Measurements from ENCODE around the gene FCRLB. TPM values are rescaled to one million over a fixed set of nuclear protein-coding genes. Genes with fewer than 3 reads are reported as not detected.
A peak's percentile ranks its signal among the peaks of the same experiment; 100 is the strongest.

The FCRLB gene
- total RNA-seq, 1 donor from 2014 or later = 0.35 TPM

DNA sequence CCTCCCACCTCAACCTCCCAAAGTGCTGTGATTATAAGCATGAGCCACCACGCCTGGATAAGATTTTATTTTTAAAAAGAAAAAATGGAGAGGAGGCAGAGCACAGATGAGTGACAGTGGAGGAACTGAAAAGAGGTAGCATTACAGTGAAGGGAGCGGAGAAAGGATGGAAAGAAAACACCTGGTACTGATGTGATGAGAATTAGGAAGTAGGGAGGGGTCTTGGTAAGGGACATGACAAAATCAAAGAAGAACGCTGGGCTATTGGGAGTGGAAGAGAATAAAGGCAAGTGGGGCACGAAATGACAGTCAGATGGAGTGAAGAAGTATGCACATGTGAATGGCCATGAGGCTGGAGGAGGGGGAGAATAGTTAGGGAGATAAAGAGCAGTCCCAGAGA lies 12.0 kb upstream of the FCRLB start:
- H3K4me3 Mint-ChIP-seq (ENCODE audit: unreplicated experiment) = no peak overlapping the region
- DNase-seq (ENCODE audit: low spot score) = no peak
- no peaks in the 10 kb centered on the region for H3K4me1 Mint-ChIP-seq (ENCODE audit: low read depth)
- TF ChIP-seq, protein P1, sequence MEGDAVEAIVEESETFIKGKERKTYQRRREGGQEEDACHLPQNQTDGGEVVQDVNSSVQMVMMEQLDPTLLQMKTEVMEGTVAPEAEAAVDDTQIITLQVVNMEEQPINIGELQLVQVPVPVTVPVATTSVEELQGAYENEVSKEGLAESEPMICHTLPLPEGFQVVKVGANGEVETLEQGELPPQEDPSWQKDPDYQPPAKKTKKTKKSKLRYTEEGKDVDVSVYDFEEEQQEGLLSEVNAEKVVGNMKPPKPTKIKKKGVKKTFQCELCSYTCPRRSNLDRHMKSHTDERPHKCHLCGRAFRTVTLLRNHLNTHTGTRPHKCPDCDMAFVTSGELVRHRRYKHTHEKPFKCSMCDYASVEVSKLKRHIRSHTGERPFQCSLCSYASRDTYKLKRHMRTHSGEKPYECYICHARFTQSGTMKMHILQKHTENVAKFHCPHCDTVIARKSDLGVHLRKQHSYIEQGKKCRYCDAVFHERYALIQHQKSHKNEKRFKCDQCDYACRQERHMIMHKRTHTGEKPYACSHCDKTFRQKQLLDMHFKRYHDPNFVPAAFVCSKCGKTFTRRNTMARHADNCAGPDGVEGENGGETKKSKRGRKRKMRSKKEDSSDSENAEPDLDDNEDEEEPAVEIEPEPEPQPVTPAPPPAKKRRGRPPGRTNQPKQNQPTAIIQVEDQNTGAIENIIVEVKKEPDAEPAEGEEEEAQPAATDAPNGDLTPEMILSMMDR (IDR thresholded peaks at IDR 0.05) = no peak
- H3K27me3 Mint-ChIP-seq (ENCODE audit: low read depth) = peaks cover 4% of the 10 kb centered on the region
- no peaks in the 10 kb centered on the region for H3K36me3 Mint-ChIP-seq (ENCODE audit: low read depth)
- H3K27ac Mint-ChIP-seq (ENCODE audit: unreplicated experiment) = no peak overlapping the region
- H3K9me3 Mint-ChIP-seq (ENCODE audit: low read depth) = no peaks in the 10 kb centered on the region

DNA sequence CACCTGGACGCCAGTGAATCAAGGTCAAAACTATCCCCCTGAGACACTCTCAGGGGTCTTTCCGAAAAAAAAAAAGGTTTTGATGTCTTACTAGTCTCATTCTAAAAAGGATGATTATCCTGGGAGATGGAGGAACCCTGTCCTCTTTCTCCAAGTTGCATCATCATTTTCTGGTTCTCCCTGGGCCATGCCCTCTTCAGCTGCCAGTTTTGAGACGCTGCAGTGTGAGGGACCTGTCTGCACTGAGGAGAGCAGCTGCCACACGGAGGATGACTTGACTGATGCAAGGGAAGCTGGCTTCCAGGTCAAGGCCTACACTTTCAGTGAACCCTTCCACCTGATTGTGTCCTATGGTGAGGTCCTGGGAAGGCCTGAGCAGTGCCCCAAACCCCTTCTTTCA lies 10.8 kb upstream of the FCRLB start:
- DNase-seq (ENCODE audit: low spot score) = no peak
- Mint-ChIP-seq H3K4me3 (ENCODE audit: unreplicated experiment) (no peak overlapping the region), H3K4me1 (ENCODE audit: low read depth) (no peaks in the 10 kb centered on the region), H3K27me3 (ENCODE audit: low read depth) (peaks cover 14% of the 10 kb centered on the region), H3K36me3 (ENCODE audit: low read depth) (no peaks in the 10 kb centered on the region), H3K9me3 (ENCODE audit: low read depth) (no peaks in the 10 kb centered on the region), H3K27ac (ENCODE audit: unreplicated experiment) (peak overlapping the region; percentile 15)
- TF ChIP-seq, protein P1 (IDR thresholded peaks at IDR 0.05) = no peak

DNA sequence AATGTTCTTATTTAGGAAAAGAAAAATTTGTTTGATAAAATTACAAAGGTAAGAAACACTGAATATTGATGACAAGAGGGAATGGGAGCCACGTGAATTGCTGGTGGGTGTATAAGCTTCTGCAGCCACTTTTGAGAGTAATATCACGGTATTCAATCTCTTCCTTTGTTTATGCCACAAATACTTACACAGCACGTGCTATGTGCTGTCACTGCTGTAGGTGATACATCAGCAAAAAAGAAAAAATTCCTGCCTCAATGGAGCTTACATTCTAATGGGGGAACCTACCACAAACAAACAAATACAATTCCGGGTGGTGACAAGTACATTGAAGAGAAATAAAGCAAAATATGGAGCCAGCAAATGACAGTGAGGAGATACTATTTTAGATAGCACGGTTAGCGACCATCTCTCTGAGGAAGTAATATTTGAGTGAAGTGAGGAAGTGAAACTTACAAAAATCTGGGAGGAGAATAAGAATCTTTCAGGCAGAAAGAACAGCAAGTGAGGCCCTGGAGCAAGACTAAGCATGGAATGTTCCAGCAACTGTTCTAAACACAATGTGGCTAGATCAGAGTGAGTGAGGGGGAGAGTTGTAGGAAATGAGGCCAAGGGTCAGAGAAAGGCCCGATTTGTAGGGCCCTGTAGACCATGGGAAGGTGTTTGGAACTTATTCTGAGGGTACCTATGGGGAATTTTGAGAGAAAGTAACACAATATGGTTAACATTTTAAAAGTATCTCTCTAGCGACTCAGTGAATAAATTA lies 2.6 kb upstream of the FCRLB start:
- Mint-ChIP-seq H3K4me3 (ENCODE audit: unreplicated experiment) (no peak overlapping the region), H3K27ac (ENCODE audit: unreplicated experiment) (no peak overlapping the region), H3K4me1 (ENCODE audit: low read depth) (peaks cover 5% of the 10 kb centered on the region), H3K9me3 (ENCODE audit: low read depth) (no peaks in the 10 kb centered on the region), H3K36me3 (ENCODE audit: low read depth) (no peaks in the 10 kb centered on the region), H3K27me3 (ENCODE audit: low read depth) (peaks cover 23% of the 10 kb centered on the region)
- DNase-seq (ENCODE audit: low spot score) = no peak
- TF ChIP-seq, protein P1 (IDR thresholded peaks at IDR 0.05) = no peak

DNA sequence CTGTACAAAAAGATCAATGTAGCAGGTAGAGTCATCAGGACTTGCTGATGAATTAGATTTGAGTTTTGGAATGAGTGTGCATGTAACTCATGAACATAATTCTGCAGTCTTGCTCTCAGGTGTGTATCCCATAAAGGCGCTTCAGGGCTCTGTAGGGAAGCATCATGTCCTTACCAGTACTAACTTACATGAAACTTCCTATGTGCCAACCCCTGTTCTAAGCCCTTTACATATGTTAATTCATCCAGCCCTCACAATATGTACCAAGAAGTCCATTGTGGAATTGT lies 2.1 kb upstream of the FCRLB start:
- TF ChIP-seq, protein P1 (IDR thresholded peaks at IDR 0.05) = no peak
- no peaks in the 10 kb centered on the region for H3K36me3 Mint-ChIP-seq (ENCODE audit: low read depth)
- H3K27me3 Mint-ChIP-seq (ENCODE audit: low read depth) = peaks cover 23% of the 10 kb centered on the region
- no peak for DNase-seq (ENCODE audit: low spot score)
- peaks cover 5% of the 10 kb centered on the region for H3K4me1 Mint-ChIP-seq (ENCODE audit: low read depth)
- H3K4me3 Mint-ChIP-seq (ENCODE audit: unreplicated experiment) = no peak overlapping the region
- H3K27ac Mint-ChIP-seq (ENCODE audit: unreplicated experiment) = no peak overlapping the region
- H3K9me3 Mint-ChIP-seq (ENCODE audit: low read depth) = no peaks in the 10 kb centered on the region

DNA sequence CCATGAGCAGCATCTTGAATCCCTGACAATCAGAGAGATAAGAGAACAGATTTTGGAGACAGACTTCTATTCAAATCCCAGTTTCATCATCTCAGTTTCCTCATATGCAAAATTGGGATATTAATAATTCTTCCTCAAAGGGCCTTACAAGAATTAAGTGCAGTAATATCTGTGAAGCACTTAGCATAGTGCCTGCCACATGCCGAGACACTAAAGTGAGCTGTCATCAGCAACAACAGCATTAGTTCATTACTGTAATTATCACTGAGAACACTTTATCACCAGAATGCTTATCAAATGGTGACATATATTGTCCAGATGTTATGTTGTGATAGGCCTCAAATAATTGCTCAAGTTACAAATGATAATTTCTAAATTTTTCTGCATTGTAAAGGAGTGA lies 922 bp upstream of the FCRLB start:
- Mint-ChIP-seq H3K27ac (ENCODE audit: unreplicated experiment) (no peak overlapping the region), H3K27me3 (ENCODE audit: low read depth) (peaks cover 14% of the 10 kb centered on the region), H3K4me3 (ENCODE audit: unreplicated experiment) (no peak overlapping the region), H3K4me1 (ENCODE audit: low read depth) (peaks cover 5% of the 10 kb centered on the region), H3K36me3 (ENCODE audit: low read depth) (no peaks in the 10 kb centered on the region), H3K9me3 (ENCODE audit: low read depth) (no peaks in the 10 kb centered on the region)
- DNase-seq (ENCODE audit: low spot score) = no peak
- TF ChIP-seq, protein P1 (IDR thresholded peaks at IDR 0.05) = no peak
